ENCODE results near the gene TRIM68. TPM values are rescaled to one million over a fixed set of nuclear protein-coding genes. Genes with fewer than 3 reads are reported as not detected.

The TRIM68 gene
- total and polyA plus RNA-seq, 2 of the 13 experiments (the other 11 are each of a cell fraction or from before 2014, with no cell fraction given), result not detected

DNA sequence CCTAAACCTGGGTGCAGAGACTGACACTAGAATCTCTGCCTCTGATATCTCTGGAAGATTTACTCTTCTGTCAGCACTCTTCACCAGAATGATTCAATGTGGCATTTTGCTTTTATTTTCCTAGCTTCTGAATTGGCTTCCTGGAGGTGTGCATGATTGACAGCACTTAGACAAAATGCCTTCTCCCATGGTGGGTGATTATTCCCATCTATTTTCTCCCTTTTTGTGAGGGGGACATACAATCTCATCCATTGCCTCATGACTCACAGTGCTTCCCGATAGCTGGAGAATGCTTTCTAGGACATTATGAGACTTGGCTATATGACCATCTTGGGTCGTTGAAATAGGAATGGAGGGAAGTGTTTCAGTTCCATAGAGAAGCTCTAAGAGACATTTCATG lies 4.0 kb upstream of the TRIM68 start:
- no peak for DNase-seq (ENCODE audit: low spot score)
- no peak for FAIRE-seq
- intact Hi-C loops (cut with micrococcal nuclease; ENCODE audit: unreplicated experiment) (no loop called here), in situ Hi-C loops (cut with HindIII; ENCODE audit: extremely low pct_ligation_motif_present, low pct_unique_long_range_greater_than_20kb) (no loop called here)
- no peak overlapping the region for H3K4me3 ChIP-seq (replicated peaks in 1 of 3; ENCODE audit: insufficient read depth in 1 of 3, low read depth in 2 of 3, low read length in 3 of 3)
- H4K20me1 ChIP-seq (ENCODE audit: insufficient read depth, low read length), result no peaks in the 10 kb centered on the region
- no peaks in the 10 kb centered on the region for H3K36me3 ChIP-seq (replicated peaks in 1 of 2; ENCODE audit: control insufficient read depth in 1 of 2, insufficient read depth in 2 of 2, low read length in 2 of 2)
- BruUV-seq (replicated peaks), result no TSS peak
- H3K9ac ChIP-seq (ENCODE audit: insufficient read depth, low read depth, low read length), result no peak overlapping the region
- no peak overlapping the region for H3K27ac ChIP-seq (ENCODE audit: extremely low read length, insufficient read depth, low read length)
- H3K27me3 ChIP-seq (ENCODE audit: control insufficient read depth in 1 of 2, insufficient read depth in 2 of 2, low read length in 2 of 2), result peaks cover 0 to 18% of the 10 kb centered on the region in 2 experiments; a peak in 1 of 5 replicates
- CTCF ChIA-PET (ENCODE audit: low intra/inter-chr PET ratio, low total read pairs), result no interaction called here
- 0% methylated on average over 2 of the region's 2 CpGs for WGBS (ENCODE audit: low lambda C conversion rate)
- ATAC-seq, result no peak
- H3K4me1 ChIP-seq (ENCODE audit: insufficient read depth, low read length), result no peaks in the 10 kb centered on the region
- POLR2A ChIA-PET, result no interaction called here
- no peaks in the 10 kb centered on the region for H3K9me3 ChIP-seq (ENCODE audit: low read length)
- H2AFZ ChIP-seq (ENCODE audit: low read length), result no peak overlapping the region
- H3K4me2 ChIP-seq (ENCODE audit: low read depth, low read length), result no peak overlapping the region
- H3K79me2 ChIP-seq (ENCODE audit: insufficient read depth, low read length), result no peaks in the 10 kb centered on the region
- TF ChIP-seq ZNF354B (CRISPR knock-in tag; IDR thresholded peaks at IDR 0.05), result no peak
- TF ChIP-seq, protein P1, sequence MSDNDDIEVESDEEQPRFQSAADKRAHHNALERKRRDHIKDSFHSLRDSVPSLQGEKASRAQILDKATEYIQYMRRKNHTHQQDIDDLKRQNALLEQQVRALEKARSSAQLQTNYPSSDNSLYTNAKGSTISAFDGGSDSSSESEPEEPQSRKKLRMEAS (IDR thresholded peaks at IDR 0.05), result no peak
- TF ChIP-seq, protein P2, sequence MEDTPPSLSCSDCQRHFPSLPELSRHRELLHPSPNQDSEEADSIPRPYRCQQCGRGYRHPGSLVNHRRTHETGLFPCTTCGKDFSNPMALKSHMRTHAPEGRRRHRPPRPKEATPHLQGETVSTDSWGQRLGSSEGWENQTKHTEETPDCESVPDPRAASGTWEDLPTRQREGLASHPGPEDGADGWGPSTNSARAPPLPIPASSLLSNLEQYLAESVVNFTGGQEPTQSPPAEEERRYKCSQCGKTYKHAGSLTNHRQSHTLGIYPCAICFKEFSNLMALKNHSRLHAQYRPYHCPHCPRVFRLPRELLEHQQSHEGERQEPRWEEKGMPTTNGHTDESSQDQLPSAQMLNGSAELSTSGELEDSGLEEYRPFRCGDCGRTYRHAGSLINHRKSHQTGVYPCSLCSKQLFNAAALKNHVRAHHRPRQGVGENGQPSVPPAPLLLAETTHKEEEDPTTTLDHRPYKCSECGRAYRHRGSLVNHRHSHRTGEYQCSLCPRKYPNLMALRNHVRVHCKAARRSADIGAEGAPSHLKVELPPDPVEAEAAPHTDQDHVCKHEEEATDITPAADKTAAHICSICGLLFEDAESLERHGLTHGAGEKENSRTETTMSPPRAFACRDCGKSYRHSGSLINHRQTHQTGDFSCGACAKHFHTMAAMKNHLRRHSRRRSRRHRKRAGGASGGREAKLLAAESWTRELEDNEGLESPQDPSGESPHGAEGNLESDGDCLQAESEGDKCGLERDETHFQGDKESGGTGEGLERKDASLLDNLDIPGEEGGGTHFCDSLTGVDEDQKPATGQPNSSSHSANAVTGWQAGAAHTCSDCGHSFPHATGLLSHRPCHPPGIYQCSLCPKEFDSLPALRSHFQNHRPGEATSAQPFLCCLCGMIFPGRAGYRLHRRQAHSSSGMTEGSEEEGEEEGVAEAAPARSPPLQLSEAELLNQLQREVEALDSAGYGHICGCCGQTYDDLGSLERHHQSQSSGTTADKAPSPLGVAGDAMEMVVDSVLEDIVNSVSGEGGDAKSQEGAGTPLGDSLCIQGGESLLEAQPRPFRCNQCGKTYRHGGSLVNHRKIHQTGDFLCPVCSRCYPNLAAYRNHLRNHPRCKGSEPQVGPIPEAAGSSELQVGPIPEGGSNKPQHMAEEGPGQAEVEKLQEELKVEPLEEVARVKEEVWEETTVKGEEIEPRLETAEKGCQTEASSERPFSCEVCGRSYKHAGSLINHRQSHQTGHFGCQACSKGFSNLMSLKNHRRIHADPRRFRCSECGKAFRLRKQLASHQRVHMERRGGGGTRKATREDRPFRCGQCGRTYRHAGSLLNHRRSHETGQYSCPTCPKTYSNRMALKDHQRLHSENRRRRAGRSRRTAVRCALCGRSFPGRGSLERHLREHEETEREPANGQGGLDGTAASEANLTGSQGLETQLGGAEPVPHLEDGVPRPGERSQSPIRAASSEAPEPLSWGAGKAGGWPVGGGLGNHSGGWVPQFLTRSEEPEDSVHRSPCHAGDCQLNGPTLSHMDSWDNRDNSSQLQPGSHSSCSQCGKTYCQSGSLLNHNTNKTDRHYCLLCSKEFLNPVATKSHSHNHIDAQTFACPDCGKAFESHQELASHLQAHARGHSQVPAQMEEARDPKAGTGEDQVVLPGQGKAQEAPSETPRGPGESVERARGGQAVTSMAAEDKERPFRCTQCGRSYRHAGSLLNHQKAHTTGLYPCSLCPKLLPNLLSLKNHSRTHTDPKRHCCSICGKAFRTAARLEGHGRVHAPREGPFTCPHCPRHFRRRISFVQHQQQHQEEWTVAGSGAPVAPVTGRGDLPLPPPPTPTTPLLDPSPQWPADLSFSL (CRISPR knock-in tag; IDR thresholded peaks at IDR 0.05), result no peak
- TF ChIP-seq ZNF510 (CRISPR knock-in tag; IDR thresholded peaks at IDR 0.05; ENCODE audit: low read depth), result no peak
- TF ChIP-seq ZNF530 (CRISPR knock-in tag; IDR thresholded peaks at IDR 0.05; ENCODE audit: low read depth), result no peak
- TF ChIP-seq, protein P3, sequence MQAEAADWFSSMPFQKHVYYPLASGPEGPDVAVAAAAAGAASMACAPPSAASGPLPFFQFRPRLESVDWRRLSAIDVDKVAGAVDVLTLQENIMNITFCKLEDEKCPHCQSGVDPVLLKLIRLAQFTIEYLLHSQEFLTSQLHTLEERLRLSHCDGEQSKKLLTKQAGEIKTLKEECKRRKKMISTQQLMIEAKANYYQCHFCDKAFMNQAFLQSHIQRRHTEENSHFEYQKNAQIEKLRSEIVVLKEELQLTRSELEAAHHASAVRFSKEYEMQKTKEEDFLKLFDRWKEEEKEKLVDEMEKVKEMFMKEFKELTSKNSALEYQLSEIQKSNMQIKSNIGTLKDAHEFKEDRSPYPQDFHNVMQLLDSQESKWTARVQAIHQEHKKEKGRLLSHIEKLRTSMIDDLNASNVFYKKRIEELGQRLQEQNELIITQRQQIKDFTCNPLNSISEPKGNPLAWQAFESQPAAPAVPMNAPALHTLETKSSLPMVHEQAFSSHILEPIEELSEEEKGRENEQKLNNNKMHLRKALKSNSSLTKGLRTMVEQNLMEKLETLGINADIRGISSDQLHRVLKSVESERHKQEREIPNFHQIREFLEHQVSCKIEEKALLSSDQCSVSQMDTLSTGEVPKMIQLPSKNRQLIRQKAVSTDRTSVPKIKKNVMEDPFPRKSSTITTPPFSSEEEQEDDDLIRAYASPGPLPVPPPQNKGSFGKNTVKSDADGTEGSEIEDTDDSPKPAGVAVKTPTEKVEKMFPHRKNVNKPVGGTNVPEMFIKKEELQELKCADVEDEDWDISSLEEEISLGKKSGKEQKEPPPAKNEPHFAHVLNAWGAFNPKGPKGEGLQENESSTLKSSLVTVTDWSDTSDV (CRISPR knock-in tag; IDR thresholded peaks at IDR 0.05), result no peak
- no peak for TF ChIP-seq U2AF2 (IDR thresholded peaks at IDR 0.05; ENCODE audit: low read depth, low read length)
- TF ChIP-seq, protein P4, sequence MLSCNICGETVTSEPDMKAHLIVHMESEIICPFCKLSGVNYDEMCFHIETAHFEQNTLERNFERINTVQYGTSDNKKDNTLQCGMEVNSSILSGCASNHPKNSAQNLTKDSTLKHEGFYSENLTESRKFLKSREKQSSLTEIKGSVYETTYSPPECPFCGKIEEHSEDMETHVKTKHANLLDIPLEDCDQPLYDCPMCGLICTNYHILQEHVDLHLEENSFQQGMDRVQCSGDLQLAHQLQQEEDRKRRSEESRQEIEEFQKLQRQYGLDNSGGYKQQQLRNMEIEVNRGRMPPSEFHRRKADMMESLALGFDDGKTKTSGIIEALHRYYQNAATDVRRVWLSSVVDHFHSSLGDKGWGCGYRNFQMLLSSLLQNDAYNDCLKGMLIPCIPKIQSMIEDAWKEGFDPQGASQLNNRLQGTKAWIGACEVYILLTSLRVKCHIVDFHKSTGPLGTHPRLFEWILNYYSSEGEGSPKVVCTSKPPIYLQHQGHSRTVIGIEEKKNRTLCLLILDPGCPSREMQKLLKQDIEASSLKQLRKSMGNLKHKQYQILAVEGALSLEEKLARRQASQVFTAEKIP (CRISPR knock-in tag; IDR thresholded peaks at IDR 0.05; ENCODE audit: borderline replicate concordance), result no peak
- no peak for TF ChIP-seq TBX3 (IDR thresholded peaks at IDR 0.05; ENCODE audit: borderline replicate concordance)
- TF ChIP-seq RFX1 (IDR thresholded peaks at IDR 0.05), result no peak
- TF ChIP-seq ZNF781 (CRISPR knock-in tag; IDR thresholded peaks at IDR 0.05; ENCODE audit: borderline replicate concordance, not compliant biosample characterization), result no peak

All from HepG2 (cell line).